ENCODE results near the gene OR52A1. TPM values are rescaled to one million over a fixed set of nuclear protein-coding genes. Genes with fewer than 3 reads are reported as not detected.

OR52A1 gene
- total RNA-seq, 1 experiment from 2014 or later: 0.42 TPM

GRCh38 chr11:5129457-5129877 lies 25.1 kb downstream of the OR52A1 start:
- no peak overlapping the region for H2BK120ac ChIP-seq (ENCODE audit: low read depth, low read length, poor library complexity, severe bottlenecking)
- Mint-ChIP-seq H3K36me3 (ENCODE audit: insufficient read depth in 1 of 3, low read depth in 3 of 3) (no peaks in the 10 kb centered on the region), H3K9me3 (no peaks in the 10 kb centered on the region), H3K27me3 (ENCODE audit: low read depth) (no peaks in the 10 kb centered on the region), H3K27ac (no peak overlapping the region), H3K4me3 (no peak overlapping the region), H3K4me1 (no peaks in the 10 kb centered on the region)
- no peak overlapping the region for H2BK15ac ChIP-seq (ENCODE audit: low read depth, low read length)
- WGBS (ENCODE audit: extremely low coverage, insufficient read length, low lambda C conversion rate): no CpG with 5 or more reads among the region's 2 CpGs
- TF ChIP-seq CTCF (conservative IDR thresholded peaks at IDR 0.05): no peak
- no peak overlapping the region for H2AFZ ChIP-seq (ENCODE audit: low read length)
- H3K4ac ChIP-seq (ENCODE audit: low read depth, low read length): no peak overlapping the region
- no peak overlapping the region for H3K9ac ChIP-seq (ENCODE audit: extremely low read depth, insufficient read length, low read length)
- H3K79me2 ChIP-seq (ENCODE audit: insufficient read depth, low read length): no peaks in the 10 kb centered on the region
- H2BK12ac ChIP-seq (ENCODE audit: insufficient read length, low read depth, low read length): no peak overlapping the region
- no peak overlapping the region for H3K27ac ChIP-seq (ENCODE audit: insufficient read length, low read depth, low read length)
- no peak overlapping the region for H2BK20ac ChIP-seq (ENCODE audit: low read depth, low read length, poor library complexity, severe bottlenecking)
- no peak overlapping the region for H3T11ph ChIP-seq (ENCODE audit: low read length)
- no peak overlapping the region for H3K14ac ChIP-seq (ENCODE audit: insufficient read depth, low read length)
- H3K79me1 ChIP-seq (ENCODE audit: insufficient read depth, low read depth, low read length, poor library complexity, severe bottlenecking): no peaks in the 10 kb centered on the region
- no peaks in the 10 kb centered on the region for H3K27me3 ChIP-seq (ENCODE audit: insufficient read depth, low read length)
- H3K23me2 ChIP-seq (ENCODE audit: insufficient read length, low read depth, low read length, poor library complexity, severe bottlenecking): no peaks in the 10 kb centered on the region
- no peaks in the 10 kb centered on the region for H3K4me1 ChIP-seq (ENCODE audit: insufficient read depth, low read length)
- no peak overlapping the region for H3K23ac ChIP-seq (ENCODE audit: insufficient read length, low read depth, low read length)
- no peak overlapping the region for H4K8ac ChIP-seq (replicated peaks; ENCODE audit: insufficient read length, low read depth, low read length)
- no peak overlapping the region for H3K18ac ChIP-seq (ENCODE audit: insufficient read length, low read depth, low read length)
- H4K91ac ChIP-seq (ENCODE audit: insufficient read length, low read depth, low read length): no peak overlapping the region
- H3K9me3 ChIP-seq (ENCODE audit: control insufficient read depth, low read depth, low read length): no peaks in the 10 kb centered on the region
- no peak overlapping the region for H2AK5ac ChIP-seq (ENCODE audit: insufficient read length, low read length)
- no peak overlapping the region for H4K5ac ChIP-seq (ENCODE audit: insufficient read length, low read depth, low read length)
- H3K56ac ChIP-seq (ENCODE audit: insufficient read length, low read depth, low read length): no peak overlapping the region
- H4K20me1 ChIP-seq (ENCODE audit: control insufficient read depth, insufficient read depth, insufficient read length): no peaks in the 10 kb centered on the region
- no peak overlapping the region for H2BK5ac ChIP-seq (ENCODE audit: insufficient read length, low read length)
- no peak overlapping the region for H3K4me2 ChIP-seq (ENCODE audit: insufficient read depth, insufficient read length, low read length)
- DNase-seq: no peak

Measured in H9 (cell line).